ENCODE data around the gene UBL4A. TPM values are rescaled to one million over a fixed set of nuclear protein-coding genes. Genes with fewer than 3 reads are reported as not detected.

The UBL4A gene
- total RNA-seq, 1 experiment from 2014 or later = 37.4 TPM

DNA sequence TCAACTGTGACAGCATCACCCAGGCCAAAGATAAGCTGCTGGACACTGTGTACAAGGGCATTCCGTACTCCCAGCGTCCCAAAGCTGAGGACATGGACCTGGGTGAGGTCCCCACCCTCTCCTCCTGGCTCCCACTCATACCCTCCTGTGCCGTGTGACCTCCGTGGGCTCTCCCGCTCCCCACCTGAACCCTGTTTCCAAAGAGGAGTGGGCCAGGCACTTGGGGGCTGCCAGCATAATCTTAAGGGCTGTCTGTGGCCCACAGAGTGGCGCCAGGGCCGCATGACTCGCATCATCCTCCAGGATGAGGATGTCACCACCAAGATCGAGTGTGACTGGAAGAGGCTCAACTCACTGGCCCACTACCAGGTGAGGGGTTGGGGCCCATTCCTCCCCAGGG is 17.3 kb downstream of the UBL4A start:
- POLR2A ChIA-PET = no interaction called here
- Histone ChIP-seq H3K9me3 (ENCODE audit: control insufficient read depth in 1 of 2, insufficient read depth in 1 of 2, low read depth in 1 of 2, low read length in 2 of 2) (no peaks in the 10 kb centered on the region), H3K4me2 (ENCODE audit: low read length) (no peak overlapping the region), H3K9ac (ENCODE audit: low read length) (no peak overlapping the region), H2AFZ (ENCODE audit: low read depth, low read length, poor library complexity, severe bottlenecking) (no peak overlapping the region), H3K9me2 (ENCODE audit: insufficient read depth) (no peaks in the 10 kb centered on the region), H3K4me3 (replicated peaks in 1 of 2; ENCODE audit: low read depth in 1 of 2, low read length in 2 of 2) (no peak overlapping the region), H3K36me3 (ENCODE audit: control insufficient read depth in 1 of 2, insufficient read depth in 2 of 2, low read length in 2 of 2) (peaks cover 2 to 3% of the 10 kb centered on the region in 2 experiments; a peak in 1 of 4 replicates), H3K27ac (ENCODE audit: low read depth, low read length) (no peak overlapping the region), H3K27me3 (ENCODE audit: insufficient read depth, low read length) (no peaks in the 10 kb centered on the region), H3K79me2 (ENCODE audit: insufficient read depth, low read length) (no peaks in the 10 kb centered on the region), H4K20me1 (ENCODE audit: insufficient read depth) (no peaks in the 10 kb centered on the region), H3K4me1 (ENCODE audit: control insufficient read depth in 1 of 2, insufficient read depth in 2 of 2, low read length in 2 of 2) (no peaks in the 10 kb centered on the region)
- no peak for ATAC-seq
- BruUV-seq (replicated peaks) = no TSS peak
- DNase-seq (ENCODE audit: low read depth, low spot score) = no peak
- intact Hi-C loops (cut with micrococcal nuclease) = no loop called here
- RAD21 ChIA-PET (ENCODE audit: low non-redundant PET in 1 of 2, low total read pairs in 2 of 2, uncharacterized antibody in 2 of 2, unreplicated experiment in 2 of 2) = no interaction called here
- no peak for TF ChIP-seq RAD21 (IDR thresholded peaks at IDR 0.05; ENCODE audit: low read depth)
- TF ChIP-seq, protein P1, sequence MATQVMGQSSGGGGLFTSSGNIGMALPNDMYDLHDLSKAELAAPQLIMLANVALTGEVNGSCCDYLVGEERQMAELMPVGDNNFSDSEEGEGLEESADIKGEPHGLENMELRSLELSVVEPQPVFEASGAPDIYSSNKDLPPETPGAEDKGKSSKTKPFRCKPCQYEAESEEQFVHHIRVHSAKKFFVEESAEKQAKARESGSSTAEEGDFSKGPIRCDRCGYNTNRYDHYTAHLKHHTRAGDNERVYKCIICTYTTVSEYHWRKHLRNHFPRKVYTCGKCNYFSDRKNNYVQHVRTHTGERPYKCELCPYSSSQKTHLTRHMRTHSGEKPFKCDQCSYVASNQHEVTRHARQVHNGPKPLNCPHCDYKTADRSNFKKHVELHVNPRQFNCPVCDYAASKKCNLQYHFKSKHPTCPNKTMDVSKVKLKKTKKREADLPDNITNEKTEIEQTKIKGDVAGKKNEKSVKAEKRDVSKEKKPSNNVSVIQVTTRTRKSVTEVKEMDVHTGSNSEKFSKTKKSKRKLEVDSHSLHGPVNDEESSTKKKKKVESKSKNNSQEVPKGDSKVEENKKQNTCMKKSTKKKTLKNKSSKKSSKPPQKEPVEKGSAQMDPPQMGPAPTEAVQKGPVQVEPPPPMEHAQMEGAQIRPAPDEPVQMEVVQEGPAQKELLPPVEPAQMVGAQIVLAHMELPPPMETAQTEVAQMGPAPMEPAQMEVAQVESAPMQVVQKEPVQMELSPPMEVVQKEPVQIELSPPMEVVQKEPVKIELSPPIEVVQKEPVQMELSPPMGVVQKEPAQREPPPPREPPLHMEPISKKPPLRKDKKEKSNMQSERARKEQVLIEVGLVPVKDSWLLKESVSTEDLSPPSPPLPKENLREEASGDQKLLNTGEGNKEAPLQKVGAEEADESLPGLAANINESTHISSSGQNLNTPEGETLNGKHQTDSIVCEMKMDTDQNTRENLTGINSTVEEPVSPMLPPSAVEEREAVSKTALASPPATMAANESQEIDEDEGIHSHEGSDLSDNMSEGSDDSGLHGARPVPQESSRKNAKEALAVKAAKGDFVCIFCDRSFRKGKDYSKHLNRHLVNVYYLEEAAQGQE (IDR thresholded peaks at IDR 0.05; ENCODE audit: low read depth) = no peak
- TF ChIP-seq SIN3A (IDR thresholded peaks at IDR 0.05; ENCODE audit: low read depth) = no peak
- TF ChIP-seq, protein P2, sequence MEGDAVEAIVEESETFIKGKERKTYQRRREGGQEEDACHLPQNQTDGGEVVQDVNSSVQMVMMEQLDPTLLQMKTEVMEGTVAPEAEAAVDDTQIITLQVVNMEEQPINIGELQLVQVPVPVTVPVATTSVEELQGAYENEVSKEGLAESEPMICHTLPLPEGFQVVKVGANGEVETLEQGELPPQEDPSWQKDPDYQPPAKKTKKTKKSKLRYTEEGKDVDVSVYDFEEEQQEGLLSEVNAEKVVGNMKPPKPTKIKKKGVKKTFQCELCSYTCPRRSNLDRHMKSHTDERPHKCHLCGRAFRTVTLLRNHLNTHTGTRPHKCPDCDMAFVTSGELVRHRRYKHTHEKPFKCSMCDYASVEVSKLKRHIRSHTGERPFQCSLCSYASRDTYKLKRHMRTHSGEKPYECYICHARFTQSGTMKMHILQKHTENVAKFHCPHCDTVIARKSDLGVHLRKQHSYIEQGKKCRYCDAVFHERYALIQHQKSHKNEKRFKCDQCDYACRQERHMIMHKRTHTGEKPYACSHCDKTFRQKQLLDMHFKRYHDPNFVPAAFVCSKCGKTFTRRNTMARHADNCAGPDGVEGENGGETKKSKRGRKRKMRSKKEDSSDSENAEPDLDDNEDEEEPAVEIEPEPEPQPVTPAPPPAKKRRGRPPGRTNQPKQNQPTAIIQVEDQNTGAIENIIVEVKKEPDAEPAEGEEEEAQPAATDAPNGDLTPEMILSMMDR (IDR thresholded peaks at IDR 0.05 in 2 of 3, conservative IDR thresholded peaks at IDR 0.05 in 1 of 3; ENCODE audit: borderline replicate concordance in 1 of 3, insufficient read depth in 1 of 3, low read depth in 2 of 3, low read length in 2 of 3) = no peak
- TF ChIP-seq POLR2A (IDR thresholded peaks at IDR 0.05; ENCODE audit: borderline replicate concordance, extremely low read depth, insufficient read depth, insufficient read length) = no peak
- CTCF ChIA-PET = no interaction called here
